HG03354 (cell line): ENCODE results near the gene ARMC7.

Source experiments
- ATAC-seq: cut with Tn5 transposase; IDR thresholded peaks from one replicate; pipeline ENCODE4 v1.9.1; 2021; ENCODE audit warnings: mild to moderate bottlenecking; ENCODE audit not compliant: unreplicated experiment, poor library complexity, severe bottlenecking

ARMC7 gene

GRCh38 chr17:75097865-75098264, 11.9 kb upstream of the ARMC7 start:
- ATAC-seq = no peak

GRCh38 chr17:75098861-75099260, 10.9 kb upstream of the ARMC7 start:
- ATAC-seq = no peak

- no peak for ATAC-seq
Measured at GRCh38 chr17:75099881-75100595, 9.7 kb upstream of the ARMC7 start.

- ATAC-seq = no peak
Measured at GRCh38 chr17:75102385-75102821, 7.4 kb upstream of the ARMC7 start.

GRCh38 chr17:75103601-75104554, 5.9 kb upstream of the ARMC7 start:
- ATAC-seq = no peak

GRCh38 chr17:75105126-75106080, 4.4 kb upstream of the ARMC7 start:
- no peak for ATAC-seq

GRCh38 chr17:75108193-75108592, 1.6 kb upstream of the ARMC7 start:
- ATAC-seq = no peak

- no peak for ATAC-seq
Measured at GRCh38 chr17:75109046-75109406, 743 bp upstream of the ARMC7 start.

- no peak for ATAC-seq
Measured at GRCh38 chr17:75110234-75110937, 617 bp downstream of the ARMC7 start.

GRCh38 chr17:75111777-75112335, 2.1 kb downstream of the ARMC7 start:
- no peak for ATAC-seq

- ATAC-seq = peak; percentile 54
Measured at GRCh38 chr17:75113798-75114551, 4.2 kb downstream of the ARMC7 start.

- no peak for ATAC-seq
Measured at GRCh38 chr17:75114552-75115314, 5.0 kb downstream of the ARMC7 start.

GRCh38 chr17:75115555-75115954, 5.8 kb downstream of the ARMC7 start:
- ATAC-seq = no peak

- ATAC-seq = no peak
Measured at GRCh38 chr17:75116737-75117136, 7.0 kb downstream of the ARMC7 start.

- ATAC-seq = no peak
Measured at GRCh38 chr17:75118307-75118706, 8.5 kb downstream of the ARMC7 start.

GRCh38 chr17:75124041-75124818, 14.5 kb downstream of the ARMC7 start:
- no peak for ATAC-seq

- no peak for ATAC-seq
Measured at GRCh38 chr17:75124819-75125162, 15.0 kb downstream of the ARMC7 start.
